LoVo (cell line): Measurements from ENCODE around the gene NOPCHAP1.
"Not testable (repeated sequence)": the region's sequence is repeated elsewhere in the genome, so short reads cannot be mapped to it uniquely, and the experiment has no call there.

ENCODE experiments used
- DNase-seq: peaks from one replicate; pipeline ENCODE4 v3.0.0-alpha.2; 2016; ENCODE audit warnings: low spot score

NOPCHAP1 gene

DNA sequence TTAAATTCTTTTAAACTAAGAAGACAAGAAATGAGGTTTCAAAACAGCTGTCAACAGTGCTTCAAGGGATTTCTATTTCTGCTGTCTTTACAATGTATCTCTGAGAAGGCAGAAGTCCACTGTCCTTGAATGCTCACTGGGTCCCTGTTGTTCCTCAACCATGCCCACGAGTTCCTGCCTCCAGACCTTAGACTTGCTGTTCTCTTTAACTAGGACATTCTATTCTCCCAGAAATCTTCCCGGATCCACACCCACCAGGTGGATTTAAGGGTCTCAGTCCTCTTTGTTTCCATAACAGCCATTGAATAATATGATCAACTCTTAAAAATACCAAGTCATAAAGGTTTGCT, 21.3 kb upstream of the NOPCHAP1 start:
- DNase-seq, result no peak

DNA sequence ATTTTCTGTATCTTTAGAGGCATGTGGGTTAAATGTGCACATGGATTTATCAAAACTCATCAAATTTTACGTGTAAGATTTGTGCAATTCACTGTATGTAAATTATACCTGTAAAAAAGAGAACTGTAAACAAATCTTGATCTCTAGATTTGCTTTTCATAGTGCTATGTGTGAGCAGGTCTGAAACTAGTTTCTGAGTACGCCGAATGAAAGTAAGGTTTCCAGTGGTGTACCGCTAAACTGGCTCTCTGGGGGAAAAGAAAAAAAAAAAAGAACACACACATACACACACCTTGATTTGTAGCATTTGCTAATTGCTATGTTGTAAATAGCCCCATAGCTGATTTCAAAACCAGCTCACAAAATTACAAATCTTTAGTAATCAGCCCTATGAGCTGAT, 19.4 kb upstream of the NOPCHAP1 start:
- DNase-seq, result no peak

DNA sequence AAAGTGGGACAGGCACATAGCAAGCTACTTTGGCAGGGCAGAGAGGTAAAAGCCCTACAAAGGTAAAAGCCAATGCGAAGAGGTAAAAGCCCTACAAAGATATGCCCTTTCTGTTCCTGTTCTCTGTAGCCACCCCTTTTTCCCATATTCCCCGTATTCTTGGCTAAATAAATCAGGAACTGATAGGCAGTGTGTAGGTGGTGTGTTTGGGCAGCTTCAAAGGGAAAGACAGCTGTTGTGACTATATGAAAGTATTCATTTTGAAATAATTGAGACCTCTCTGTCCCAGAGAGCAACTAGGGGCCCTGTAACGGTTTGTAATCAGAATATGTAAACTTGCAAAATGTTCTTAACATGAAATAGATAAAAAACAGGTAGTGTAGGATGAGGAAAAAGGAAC, 16.8 kb upstream of the NOPCHAP1 start:
- no peak for DNase-seq

DNA sequence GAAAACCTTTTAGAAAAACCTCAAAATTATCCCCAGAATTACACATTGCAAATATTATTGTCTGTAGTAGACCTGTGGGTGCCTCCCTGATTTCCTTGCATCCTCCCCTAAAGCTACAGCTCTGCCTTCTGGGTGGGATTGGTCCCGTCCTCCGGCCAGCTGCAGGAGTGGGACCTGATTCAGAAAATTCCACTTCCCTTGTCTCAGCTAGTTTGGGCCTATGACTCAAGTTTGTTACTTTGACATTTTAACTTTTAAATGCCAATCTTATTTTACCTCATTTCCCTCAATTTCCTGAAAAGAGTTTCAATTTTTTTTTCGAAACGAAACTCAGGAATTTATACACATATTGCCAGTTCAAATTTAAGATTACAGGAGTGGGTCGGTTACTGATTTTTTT, 14.8 kb upstream of the NOPCHAP1 start:
- no peak for DNase-seq

DNA sequence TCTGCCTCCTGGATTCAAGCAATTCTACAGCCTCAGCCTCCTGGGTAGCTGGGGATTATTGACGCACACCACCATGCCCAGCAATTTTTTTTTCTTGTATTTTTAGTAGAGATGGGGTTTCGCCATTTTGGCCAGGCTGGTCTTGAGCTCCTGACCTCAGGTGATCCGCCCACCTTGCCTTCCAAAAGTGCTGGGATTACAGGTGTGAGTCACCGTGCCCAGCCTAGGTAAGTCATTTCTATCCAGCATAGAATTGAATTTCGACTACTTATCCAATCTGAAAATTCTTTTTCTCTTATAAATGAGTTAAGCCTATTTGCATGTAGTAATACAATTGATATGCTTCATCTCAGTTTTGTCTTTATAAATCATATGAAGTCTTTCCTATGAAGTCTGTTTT, 12.9 kb upstream of the NOPCHAP1 start:
- DNase-seq, result no peak

DNA sequence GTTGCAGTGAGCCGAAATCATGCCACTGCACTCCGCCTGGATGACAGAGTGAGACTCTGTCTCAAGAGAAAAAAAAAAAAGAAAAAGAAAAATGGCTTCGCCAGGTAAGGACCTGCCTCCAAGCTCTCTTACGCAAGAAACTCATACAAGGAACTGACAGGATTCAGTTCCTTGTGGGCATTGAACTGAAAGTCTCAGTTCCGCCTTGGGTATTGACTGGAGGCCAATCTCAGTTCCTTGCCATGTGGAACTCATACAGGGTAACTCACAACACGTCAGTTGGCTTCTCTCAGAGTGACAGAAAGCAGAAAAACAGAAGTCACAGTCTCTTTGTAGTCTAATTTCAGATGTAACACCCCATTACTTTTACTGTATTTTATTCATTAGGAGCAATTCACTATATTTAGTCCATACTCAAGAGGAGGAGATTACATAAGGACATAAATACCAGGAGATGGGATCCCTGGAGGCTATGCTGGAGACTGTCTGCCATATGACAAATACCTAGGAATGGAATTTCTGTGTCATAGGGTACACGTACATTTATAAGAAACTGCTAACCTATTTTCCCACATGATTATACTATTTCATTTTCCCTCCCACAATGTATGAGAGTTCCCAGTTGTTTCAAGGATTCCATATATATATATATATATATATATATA, 11.4 kb upstream of the NOPCHAP1 start:
- DNase-seq, result no peak

DNA sequence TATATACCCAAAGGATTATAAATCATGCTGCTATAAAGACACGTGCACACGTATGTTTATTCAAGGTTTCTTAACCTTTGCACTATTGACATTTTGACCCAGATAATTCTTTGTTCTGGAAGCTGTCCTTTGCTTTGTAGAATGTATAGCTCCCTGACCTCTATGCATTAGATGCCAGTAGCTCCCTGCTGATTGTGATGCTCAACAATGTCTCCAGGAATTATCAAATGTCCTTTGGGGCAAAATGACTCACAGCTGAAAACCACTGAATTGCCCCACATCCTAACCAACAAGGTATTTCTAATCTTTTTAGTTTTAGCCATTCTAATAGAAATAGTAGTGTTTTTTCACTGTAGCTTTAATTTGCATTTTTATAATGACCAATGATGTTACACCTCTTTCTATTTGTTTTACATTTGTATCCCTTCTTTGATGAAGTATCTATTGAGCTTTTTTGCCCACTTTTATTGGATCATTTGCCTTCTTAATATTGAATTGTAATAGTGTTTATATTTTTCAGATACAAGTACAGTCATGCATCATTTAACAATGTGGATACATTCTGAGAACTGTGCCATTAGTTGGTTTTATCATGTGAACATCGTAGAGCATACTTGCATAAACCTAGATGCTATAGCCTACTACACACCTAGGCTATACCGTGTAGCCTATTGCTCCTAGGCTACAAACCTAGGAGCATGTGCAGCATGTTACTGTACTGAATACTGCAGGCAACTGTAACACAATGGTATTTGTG, 10.4 kb upstream of the NOPCHAP1 start:
- DNase-seq, result no peak

DNA sequence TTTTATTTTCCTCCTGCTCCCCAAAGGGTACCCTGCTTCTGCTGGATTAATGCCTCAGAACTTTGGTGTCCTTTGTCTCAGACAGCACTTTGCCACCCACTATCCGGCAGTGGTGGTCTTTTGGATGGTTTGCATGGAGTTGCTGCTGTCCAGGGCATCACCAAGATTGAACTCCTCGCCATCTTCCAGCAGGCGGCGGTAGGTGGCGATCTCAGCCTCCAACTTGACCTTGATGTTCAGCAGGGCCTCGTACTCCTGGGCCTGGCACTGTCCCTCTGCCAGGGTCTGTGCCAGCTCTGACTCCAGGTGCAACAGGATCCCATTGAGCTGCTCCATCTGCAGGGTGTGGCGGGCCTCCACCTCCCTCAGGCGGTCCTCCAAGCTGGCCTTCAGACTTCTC, 9.4 kb upstream of the NOPCHAP1 start:
- no peak for DNase-seq

DNA sequence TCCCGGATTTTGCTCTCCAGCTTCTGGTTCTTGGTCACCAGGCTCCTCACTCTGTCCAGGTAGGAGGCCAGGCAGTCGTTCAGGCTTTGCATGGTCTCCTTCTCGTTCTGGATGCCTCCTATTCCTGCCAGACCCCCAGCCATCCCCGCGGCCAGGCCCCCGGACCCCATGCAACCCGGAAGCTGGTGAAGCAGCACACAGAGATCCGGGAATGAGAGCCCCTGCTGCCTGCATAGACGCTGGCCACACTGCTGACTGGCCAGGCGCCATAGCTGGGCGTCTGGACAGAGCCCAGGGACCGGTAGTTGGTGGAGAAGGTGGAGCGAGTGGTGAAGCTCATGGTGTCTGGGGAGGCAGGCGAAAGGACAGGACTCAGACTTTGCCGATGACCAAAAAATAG, 8.4 kb upstream of the NOPCHAP1 start:
- not testable (repeated sequence) for DNase-seq

DNA sequence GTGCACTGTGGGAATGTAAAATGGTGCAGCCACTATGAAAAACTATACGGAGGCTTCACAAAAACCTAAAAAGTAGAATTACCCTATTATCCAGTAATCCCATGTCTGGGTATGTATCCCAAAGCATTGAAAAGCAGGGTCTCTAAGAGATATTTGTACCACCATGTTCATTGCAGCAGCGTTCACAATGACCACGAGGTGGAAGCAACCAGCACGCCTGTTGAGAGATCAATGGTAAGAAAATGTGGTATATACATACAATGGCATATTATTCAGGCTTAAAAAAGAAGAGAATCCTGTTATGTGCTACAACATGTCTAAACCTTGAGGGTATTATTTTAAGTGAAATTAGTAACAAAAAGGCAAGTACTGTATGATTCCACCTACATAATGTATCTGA, 910 bp upstream of the NOPCHAP1 start:
- no peak for DNase-seq

DNA sequence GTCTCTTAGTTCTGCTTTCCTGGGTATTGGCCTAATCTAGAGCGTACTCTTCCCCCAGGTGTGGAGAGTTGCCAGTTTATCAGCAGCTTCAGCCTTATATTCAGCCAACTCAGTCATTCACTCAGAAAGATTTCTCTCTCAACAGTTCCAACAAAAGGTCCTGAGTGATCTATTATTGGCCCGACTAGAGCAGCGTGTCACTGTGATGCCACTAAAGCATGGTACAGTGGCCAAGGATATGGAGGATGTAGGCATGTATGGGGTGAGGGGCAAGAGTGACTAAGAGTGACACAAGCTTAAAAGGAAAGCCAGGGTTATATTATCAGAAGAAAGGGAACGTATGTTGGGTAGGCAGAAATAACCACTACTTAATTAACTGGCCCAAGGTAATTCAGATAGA, 4.8 kb downstream of the NOPCHAP1 start:
- no peak for DNase-seq

DNA sequence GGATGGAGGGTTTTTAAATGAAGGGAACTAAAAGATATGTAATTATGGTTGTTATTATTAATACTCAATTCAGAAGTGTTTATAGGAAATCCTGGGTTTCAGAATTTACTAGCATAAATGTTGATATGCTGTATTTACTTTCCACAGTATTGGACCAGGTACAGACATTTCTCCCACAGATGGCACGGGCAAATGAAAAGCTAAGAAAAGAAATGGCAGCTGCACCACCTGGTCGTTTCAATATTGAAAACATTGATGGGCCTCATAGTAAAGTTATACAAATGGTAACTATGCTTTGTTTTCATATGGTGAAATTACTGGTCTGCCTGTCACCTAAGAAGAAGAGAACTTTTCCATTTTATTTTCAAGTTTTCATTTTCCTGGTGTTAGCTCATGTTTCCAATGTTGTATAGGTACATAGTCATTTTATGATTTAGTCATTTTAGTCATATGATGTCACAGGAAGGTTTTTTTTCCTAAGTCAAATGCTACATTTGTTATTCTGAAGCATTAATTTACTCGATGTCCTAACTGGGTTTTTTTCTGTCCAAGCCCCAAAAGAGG, 5.5 kb downstream of the NOPCHAP1 start:
- DNase-seq, result no peak

DNA sequence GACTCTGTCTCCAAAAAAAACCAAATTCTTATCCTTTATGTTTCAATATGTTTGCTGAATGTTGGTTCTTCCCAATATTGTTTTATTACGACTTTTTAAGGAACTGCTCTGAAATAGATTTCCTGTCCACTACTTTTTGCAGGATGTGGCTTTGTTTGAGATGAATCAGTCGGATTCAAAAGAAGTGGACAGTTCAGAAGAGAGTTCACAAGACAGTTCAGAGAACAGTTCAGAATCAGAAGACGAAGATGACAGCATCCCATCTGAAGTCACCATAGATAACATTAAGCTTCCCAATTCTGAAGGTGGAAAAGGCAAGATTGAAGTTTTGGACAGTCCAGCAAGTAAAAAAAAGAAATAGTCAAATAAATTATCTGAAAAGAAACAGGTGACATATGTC, 8.2 kb downstream of the NOPCHAP1 start:
- no peak for DNase-seq

DNA sequence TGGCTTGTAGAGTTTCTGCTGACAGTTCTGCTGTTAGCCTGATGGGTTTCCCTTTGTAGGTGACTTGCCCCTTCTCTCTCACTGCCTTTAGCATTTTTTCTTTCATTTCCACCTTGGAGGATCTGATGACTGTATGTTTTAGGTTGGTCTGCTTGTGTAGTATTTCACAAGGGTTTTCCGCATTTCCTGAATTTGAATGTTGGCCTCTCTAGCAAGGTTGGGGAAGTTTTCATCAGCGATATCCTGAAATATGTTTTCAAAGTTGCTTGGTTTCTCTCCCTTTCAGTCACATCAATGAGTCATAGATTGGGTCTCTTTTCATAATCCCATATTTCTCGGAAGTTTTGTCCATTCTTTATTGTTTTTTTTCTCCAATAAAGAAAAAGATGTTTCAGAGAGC, 11.4 kb downstream of the NOPCHAP1 start:
- DNase-seq, result no peak

DNA sequence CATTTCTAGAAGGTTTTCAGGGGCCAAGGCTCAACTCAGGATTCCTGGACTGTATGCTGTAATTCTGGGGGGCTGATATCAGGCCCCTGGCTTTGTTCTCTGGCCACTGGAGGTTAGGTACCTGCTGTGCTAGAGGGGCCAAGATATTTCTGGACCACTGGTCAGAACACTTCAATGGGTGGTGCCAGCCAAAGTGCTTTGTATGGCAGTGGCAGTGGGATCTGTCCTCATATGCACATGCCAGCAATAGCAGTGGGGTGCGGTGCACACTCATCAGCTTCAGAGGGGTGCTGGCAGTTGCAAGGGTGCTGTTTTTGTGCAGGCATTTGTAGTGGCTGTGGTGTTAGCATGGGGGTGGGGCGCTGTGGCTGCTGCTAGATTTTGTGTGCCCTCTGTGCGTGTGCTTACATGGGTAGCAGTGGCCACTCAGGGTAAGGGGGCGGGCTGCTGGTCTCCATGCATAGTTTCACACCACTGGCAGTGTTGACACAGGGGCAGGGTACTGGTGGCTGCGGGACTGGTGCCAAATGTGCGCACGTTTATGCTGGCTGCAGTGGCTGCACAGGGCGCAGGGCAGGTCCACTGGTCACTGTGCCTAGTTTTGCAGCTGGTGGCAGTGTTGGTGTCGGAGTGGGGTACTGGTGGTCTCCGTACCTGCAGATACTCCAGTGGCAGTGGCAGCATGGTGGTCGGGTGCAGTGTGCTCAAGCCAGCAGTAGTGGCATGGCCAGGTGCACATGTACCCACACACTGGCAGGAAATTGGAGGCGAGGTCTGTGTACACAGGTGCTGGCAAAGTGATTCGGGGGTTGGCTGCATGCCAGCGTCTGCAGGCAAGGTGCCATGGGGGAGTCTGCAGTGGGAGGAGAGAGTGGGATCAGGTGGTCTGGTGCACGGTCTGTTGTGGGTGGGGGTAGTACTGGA, 12.6 kb downstream of the NOPCHAP1 start:
- DNase-seq, result no peak

DNA sequence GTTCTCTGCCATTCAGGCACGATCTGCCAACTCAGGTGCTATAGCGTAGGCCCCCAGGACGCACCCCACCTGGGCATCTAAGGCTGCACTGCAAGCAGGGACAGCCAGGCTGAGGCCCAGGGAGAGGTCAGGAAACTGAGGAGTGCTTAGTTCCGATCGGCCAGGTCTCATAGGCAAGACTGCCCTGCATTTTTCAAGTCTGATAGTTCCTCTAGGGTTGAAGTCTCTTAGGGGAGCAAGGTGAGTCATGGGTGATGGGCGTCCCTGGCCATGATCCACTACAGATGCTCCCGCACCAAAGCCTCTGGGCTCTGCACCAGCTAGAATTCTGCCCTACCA, 13.2 kb downstream of the NOPCHAP1 start:
- no peak for DNase-seq

DNA sequence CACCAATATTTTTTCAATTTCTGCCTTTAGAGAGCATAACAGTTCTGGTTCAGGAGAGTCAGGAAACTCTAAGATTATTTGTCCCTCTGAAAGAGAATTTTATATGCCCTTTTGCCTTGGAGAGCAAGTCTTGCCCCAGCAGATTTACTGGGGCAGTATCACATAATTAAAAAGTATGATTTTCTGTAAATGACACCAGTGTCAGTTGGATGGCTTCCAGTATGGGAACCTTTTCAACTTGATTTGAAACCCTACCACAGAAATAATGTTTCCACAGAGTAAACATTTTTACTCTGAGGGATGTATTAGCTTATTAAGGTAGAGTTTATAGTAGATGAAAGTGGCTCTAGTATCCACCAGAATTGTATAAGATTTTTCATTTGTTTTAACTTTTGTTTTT, 15.4 kb downstream of the NOPCHAP1 start:
- no peak for DNase-seq

DNA sequence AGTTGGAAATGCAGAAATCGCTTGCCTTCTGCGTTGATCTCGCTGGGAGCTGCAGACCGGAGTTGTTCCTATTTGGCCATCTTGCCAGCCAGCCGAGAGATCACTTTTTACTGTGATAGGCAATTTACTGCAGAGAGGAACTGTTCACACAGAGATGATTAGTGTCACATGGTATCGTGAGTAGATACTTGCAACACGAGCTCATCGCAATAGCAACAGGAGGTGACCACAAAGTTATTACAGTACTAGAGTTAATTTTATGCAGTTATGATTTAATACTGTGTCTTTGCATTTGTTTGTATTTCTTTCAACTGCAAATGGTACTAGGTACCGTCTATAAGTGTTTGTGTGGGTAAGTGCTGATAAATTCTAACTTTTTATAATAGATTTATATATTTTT, 27.8 kb downstream of the NOPCHAP1 start:
- peak; percentile 37 for DNase-seq

DNA sequence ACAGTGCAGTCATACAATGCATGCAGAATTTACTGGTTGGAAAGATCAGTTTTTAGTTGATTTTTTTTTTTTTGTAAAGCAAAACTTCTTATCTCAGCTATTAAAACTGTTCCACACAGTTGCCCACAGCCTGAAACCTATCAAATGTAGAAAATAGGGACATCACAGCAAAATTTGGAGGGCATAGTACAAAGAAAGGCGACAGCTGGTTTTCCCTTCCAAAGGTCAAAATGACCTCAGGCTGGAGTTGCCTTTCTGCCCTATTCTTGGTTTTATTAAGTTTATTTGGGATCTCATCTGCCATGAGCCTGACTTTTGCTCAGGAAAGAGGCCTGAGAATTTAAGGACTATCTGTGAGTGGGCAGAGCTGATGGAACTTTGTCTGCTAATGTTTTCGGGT, 28.5 kb downstream of the NOPCHAP1 start:
- no peak for DNase-seq

DNA sequence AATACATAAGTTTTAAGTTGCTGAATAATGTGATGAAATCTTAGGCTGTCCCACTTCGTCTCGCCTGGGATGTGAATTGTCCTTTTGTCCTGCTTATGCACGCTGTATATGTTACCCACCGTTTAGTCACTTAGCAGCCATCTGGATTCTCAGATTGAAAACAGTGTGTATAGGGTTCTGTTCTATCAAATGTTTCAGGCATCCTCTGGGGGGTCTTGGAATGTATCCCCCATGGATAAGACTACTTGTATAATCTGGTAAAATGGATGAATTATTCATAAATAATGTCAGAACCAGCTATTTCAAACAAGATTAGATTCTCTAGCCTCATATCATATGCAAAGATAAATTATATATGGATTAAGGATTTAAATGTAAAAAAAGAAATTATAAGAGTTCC, 29.4 kb downstream of the NOPCHAP1 start:
- no peak for DNase-seq

DNA sequence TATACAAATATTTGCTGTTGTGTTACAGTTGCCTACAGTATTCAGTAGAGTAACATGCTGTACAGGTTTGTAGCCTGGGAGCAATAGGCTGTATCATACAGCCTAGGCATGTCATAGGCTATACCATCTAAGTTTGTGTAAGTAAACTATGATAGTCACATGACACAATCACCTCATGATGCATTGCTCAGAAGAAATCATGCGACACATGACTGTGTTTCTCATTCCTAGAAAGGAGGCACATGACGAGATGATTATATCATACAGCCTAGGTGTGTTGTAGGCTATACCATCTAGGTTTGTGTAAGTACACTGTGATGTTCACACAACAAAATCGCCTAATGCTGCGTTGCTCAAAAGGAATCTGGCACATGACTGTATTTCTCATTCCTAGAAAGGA, 31.9 kb downstream of the NOPCHAP1 start:
- DNase-seq, result no peak

DNA sequence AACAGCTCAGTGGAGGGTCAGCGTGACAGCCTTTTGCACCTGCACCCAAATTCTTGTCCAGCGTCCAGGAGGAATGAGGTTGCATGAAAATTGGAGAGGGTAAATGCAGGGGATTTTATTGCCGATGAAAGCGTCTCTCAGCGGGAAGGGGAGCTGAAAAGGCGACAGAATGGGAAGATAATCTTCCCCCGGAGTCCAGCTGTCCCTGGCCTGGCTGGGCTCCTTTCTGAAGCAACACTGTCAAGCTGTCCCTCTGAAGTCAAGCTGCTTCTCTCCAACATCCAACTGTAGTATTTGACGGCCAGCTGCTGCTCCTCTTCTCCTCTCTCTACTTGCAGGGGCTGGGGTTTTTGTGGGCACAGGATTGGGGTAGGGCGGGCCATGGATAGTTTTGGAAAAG, 32.7 kb downstream of the NOPCHAP1 start:
- no peak for DNase-seq
